Measurements from ENCODE around the gene RNF214. TPM values are rescaled to one million over a fixed set of nuclear protein-coding genes. Genes with fewer than 3 reads are reported as not detected.
"Not testable (repeated sequence)": the region's sequence is repeated elsewhere in the genome, so short reads cannot be mapped to it uniquely, and the experiment has no call there.

Gene RNF214
- total and polyA plus RNA-seq, 5 donors, result 8.0 to 23.8 (median 21.6) TPM

- intact Hi-C loops (cut with DNase I), result no loop called here
- H3K27me3 ChIP-seq (ENCODE audit: control insufficient read depth, insufficient read depth), result no peaks in the 10 kb centered on the region
- no peak overlapping the region for H3K4me3 ChIP-seq (ENCODE audit: low read length)
- no peak overlapping the region for H3K27ac ChIP-seq (ENCODE audit: low read length)
- WGBS, result 78% methylated on average over 2 of the region's 2 CpGs
- no peak for DNase-seq
- no peak for ATAC-seq
- H3K9me3 ChIP-seq (ENCODE audit: control insufficient read depth, low read length), result no peaks in the 10 kb centered on the region
- no peaks in the 10 kb centered on the region for H3K4me1 ChIP-seq (ENCODE audit: control insufficient read depth, insufficient read depth, low read length)
Measured at GRCh38 chr11:117265745-117266144, 33.3 kb downstream of the RNF214 start.

- Histone ChIP-seq H3K27ac (ENCODE audit: low read length) (no peak overlapping the region), H3K27me3 (ENCODE audit: control insufficient read depth, insufficient read depth) (no peaks in the 10 kb centered on the region), H3K9me3 (ENCODE audit: control insufficient read depth, low read length) (no peaks in the 10 kb centered on the region), H3K4me3 (ENCODE audit: low read length) (no peak overlapping the region), H3K4me1 (ENCODE audit: control insufficient read depth, insufficient read depth, low read length) (no peaks in the 10 kb centered on the region)
- DNase-seq, result no peak
- intact Hi-C loops (cut with DNase I), result no loop called here
- WGBS, result 83% methylated on average over 2 of the region's 2 CpGs
- no peak for ATAC-seq
Measured at GRCh38 chr11:117269856-117270255, 37.4 kb downstream of the RNF214 start.

- H3K9me3 ChIP-seq (ENCODE audit: control insufficient read depth, low read length), result no peaks in the 10 kb centered on the region
- intact Hi-C loops (cut with DNase I), result no loop called here
- no peak for ATAC-seq
Measured at GRCh38 chr11:117271208-117271607, 38.7 kb downstream of the RNF214 start.

GRCh38 chr11:117272175-117272574, 39.7 kb downstream of the RNF214 start:
- H3K4me1 ChIP-seq (ENCODE audit: control insufficient read depth, insufficient read depth, low read length); DNase-seq; H3K4me3 ChIP-seq (ENCODE audit: low read length); intact Hi-C loops (cut with DNase I); H3K27ac ChIP-seq (ENCODE audit: low read length); H3K9me3 ChIP-seq (ENCODE audit: control insufficient read depth, low read length); ATAC-seq; H3K27me3 ChIP-seq (ENCODE audit: control insufficient read depth, insufficient read depth): not testable (repeated sequence)
- WGBS, result 96% methylated on average over 5 of the region's 5 CpGs

More at GRCh38 chr11:117271208-117271607, 38.7 kb downstream of the RNF214 start:
- WGBS, result 94% methylated on average over 4 of the region's 4 CpGs
- H3K27ac ChIP-seq (ENCODE audit: low read length), result no peak overlapping the region
- no peak overlapping the region for H3K4me3 ChIP-seq (ENCODE audit: low read length)
- H3K4me1 ChIP-seq (ENCODE audit: control insufficient read depth, insufficient read depth, low read length), result no peaks in the 10 kb centered on the region
- no peaks in the 10 kb centered on the region for H3K27me3 ChIP-seq (ENCODE audit: control insufficient read depth, insufficient read depth)
- no peak for DNase-seq

GRCh38 chr11:117273550-117274289, 41.2 kb downstream of the RNF214 start:
- H3K27me3 ChIP-seq (ENCODE audit: control insufficient read depth, insufficient read depth), result no peaks in the 10 kb centered on the region
- ATAC-seq (no peak), DNase-seq (no peak)
- no peaks in the 10 kb centered on the region for H3K9me3 ChIP-seq (ENCODE audit: control insufficient read depth, low read length)
- 75% methylated on average over 9 of the region's 9 CpGs for WGBS
- no peaks in the 10 kb centered on the region for H3K4me1 ChIP-seq (ENCODE audit: control insufficient read depth, insufficient read depth, low read length)
- intact Hi-C loops (cut with DNase I), result no loop called here
- no peak overlapping the region for H3K27ac ChIP-seq (ENCODE audit: low read length)
- H3K4me3 ChIP-seq (ENCODE audit: low read length), result no peak overlapping the region

- H3K9me3 ChIP-seq (ENCODE audit: control insufficient read depth, low read length), result no peaks in the 10 kb centered on the region
- no peaks in the 10 kb centered on the region for H3K4me1 ChIP-seq (ENCODE audit: control insufficient read depth, insufficient read depth, low read length)
- H3K27me3 ChIP-seq (ENCODE audit: control insufficient read depth, insufficient read depth), result no peaks in the 10 kb centered on the region
- intact Hi-C loops (cut with DNase I), result no loop called here
- DNase-seq (no peak), ATAC-seq (no peak)
- H3K4me3 ChIP-seq (ENCODE audit: low read length), result no peak overlapping the region
- 87% methylated on average over 2 of the region's 2 CpGs for WGBS
- H3K27ac ChIP-seq (ENCODE audit: low read length), result no peak overlapping the region
Measured at GRCh38 chr11:117278347-117278746, 45.9 kb downstream of the RNF214 start.

GRCh38 chr11:117279711-117280376, 47.4 kb downstream of the RNF214 start:
- Histone ChIP-seq H3K4me1 (ENCODE audit: control insufficient read depth, insufficient read depth, low read length) (no peaks in the 10 kb centered on the region), H3K9me3 (ENCODE audit: control insufficient read depth, low read length) (no peaks in the 10 kb centered on the region), H3K27me3 (ENCODE audit: control insufficient read depth, insufficient read depth) (no peaks in the 10 kb centered on the region), H3K27ac (ENCODE audit: low read length) (no peak overlapping the region), H3K4me3 (ENCODE audit: low read length) (no peak overlapping the region)
- 69% methylated on average over 4 of the region's 4 CpGs for WGBS
- no peak for ATAC-seq
- intact Hi-C loops (cut with DNase I), result no loop called here
- DNase-seq, result no peak

GRCh38 chr11:117281159-117281558, 48.7 kb downstream of the RNF214 start:
- Histone ChIP-seq H3K27me3 (ENCODE audit: control insufficient read depth, insufficient read depth) (no peaks in the 10 kb centered on the region), H3K27ac (ENCODE audit: low read length) (no peak overlapping the region), H3K4me1 (ENCODE audit: control insufficient read depth, insufficient read depth, low read length) (no peaks in the 10 kb centered on the region), H3K4me3 (ENCODE audit: low read length) (no peak overlapping the region), H3K9me3 (ENCODE audit: control insufficient read depth, low read length) (no peaks in the 10 kb centered on the region)
- ATAC-seq, result peak in 1 of 2 donors; percentile 70
- no peak for DNase-seq
- WGBS, result 65% methylated on average over 6 of the region's 6 CpGs
- intact Hi-C loops (cut with DNase I), result no loop called here

GRCh38 chr11:117281869-117282268, 49.4 kb downstream of the RNF214 start:
- 96% methylated on average over 7 of the region's 7 CpGs for WGBS
- no peak for DNase-seq
- Histone ChIP-seq H3K27me3 (ENCODE audit: control insufficient read depth, insufficient read depth) (no peaks in the 10 kb centered on the region), H3K4me3 (ENCODE audit: low read length) (no peak overlapping the region), H3K9me3 (ENCODE audit: control insufficient read depth, low read length) (no peaks in the 10 kb centered on the region), H3K4me1 (ENCODE audit: control insufficient read depth, insufficient read depth, low read length) (no peaks in the 10 kb centered on the region), H3K27ac (ENCODE audit: low read length) (no peak overlapping the region)
- ATAC-seq, result peak in 1 of 2 donors; percentile 33
- intact Hi-C loops (cut with DNase I), result no loop called here

- no peak overlapping the region for H3K4me3 ChIP-seq (ENCODE audit: low read length)
- H3K27me3 ChIP-seq (ENCODE audit: control insufficient read depth, insufficient read depth), result no peaks in the 10 kb centered on the region
- intact Hi-C loops (cut with DNase I), result no loop called here
- no peak for ATAC-seq
- DNase-seq, result no peak
- WGBS, result 92% methylated on average over 3 of the region's 3 CpGs
- H3K9me3 ChIP-seq (ENCODE audit: control insufficient read depth, low read length), result no peaks in the 10 kb centered on the region
- H3K27ac ChIP-seq (ENCODE audit: low read length), result no peak overlapping the region
- H3K4me1 ChIP-seq (ENCODE audit: control insufficient read depth, insufficient read depth, low read length), result no peaks in the 10 kb centered on the region
Measured at GRCh38 chr11:117282956-117283355, 50.5 kb downstream of the RNF214 start.

- H3K9me3 ChIP-seq (ENCODE audit: control insufficient read depth, low read length), result no peaks in the 10 kb centered on the region
- no peaks in the 10 kb centered on the region for H3K27me3 ChIP-seq (ENCODE audit: control insufficient read depth, insufficient read depth)
- 85% methylated on average over 2 of the region's 2 CpGs for WGBS
- no peak for ATAC-seq
- intact Hi-C loops (cut with DNase I), result no loop called here
- H3K4me1 ChIP-seq (ENCODE audit: control insufficient read depth, insufficient read depth, low read length), result no peaks in the 10 kb centered on the region
- no peak overlapping the region for H3K4me3 ChIP-seq (ENCODE audit: low read length)
- no peak overlapping the region for H3K27ac ChIP-seq (ENCODE audit: low read length)
- DNase-seq, result no peak
Measured at GRCh38 chr11:117284053-117284452, 51.6 kb downstream of the RNF214 start.
